HG03439 (cell line): ENCODE data around the gene PPP2R3A.

Source experiments
- ATAC-seq: cut with Tn5 transposase; IDR thresholded peaks from one replicate; pipeline ENCODE4 v1.9.1; 2021; ENCODE audit warnings: mild to moderate bottlenecking, moderate library complexity; ENCODE audit not compliant: unreplicated experiment

PPP2R3A gene

GRCh38 chr3:135970506-135971116 is 5.1 kb downstream of the PPP2R3A start:
- no peak for ATAC-seq

- ATAC-seq, result no peak
Observed at GRCh38 chr3:135973841-135974240, 8.3 kb downstream of the PPP2R3A start.

GRCh38 chr3:135975053-135975452 is 9.5 kb downstream of the PPP2R3A start:
- no peak for ATAC-seq

- no peak for ATAC-seq
Observed at GRCh38 chr3:135975536-135975935, 10.0 kb downstream of the PPP2R3A start.

GRCh38 chr3:135980343-135980742 is 14.8 kb downstream of the PPP2R3A start:
- no peak for ATAC-seq

GRCh38 chr3:135981701-135982403 is 16.3 kb downstream of the PPP2R3A start:
- no peak for ATAC-seq

- ATAC-seq, result no peak
Observed at GRCh38 chr3:135982404-135982761, 16.9 kb downstream of the PPP2R3A start.

GRCh38 chr3:135982922-135983581 is 17.5 kb downstream of the PPP2R3A start:
- ATAC-seq, result no peak

GRCh38 chr3:135987661-135988060 is 22.1 kb downstream of the PPP2R3A start:
- ATAC-seq, result no peak

- ATAC-seq, result no peak
Observed at GRCh38 chr3:135989242-135989641, 23.7 kb downstream of the PPP2R3A start.

- no peak for ATAC-seq
Observed at GRCh38 chr3:135990903-135991302, 25.4 kb downstream of the PPP2R3A start.

GRCh38 chr3:135991621-135992020 is 26.1 kb downstream of the PPP2R3A start:
- ATAC-seq, result no peak

- no peak for ATAC-seq
Observed at GRCh38 chr3:135992072-135992471, 26.5 kb downstream of the PPP2R3A start.

GRCh38 chr3:135994708-135995337 is 29.3 kb downstream of the PPP2R3A start:
- ATAC-seq, result no peak

- no peak for ATAC-seq
Observed at GRCh38 chr3:135995766-135996165, 30.2 kb downstream of the PPP2R3A start.

- ATAC-seq, result no peak
Observed at GRCh38 chr3:135997554-135998320, 32.2 kb downstream of the PPP2R3A start.

GRCh38 chr3:136008221-136008620 is 42.7 kb downstream of the PPP2R3A start:
- ATAC-seq, result no peak

GRCh38 chr3:136008732-136009470 is 43.4 kb downstream of the PPP2R3A start:
- no peak for ATAC-seq

- ATAC-seq, result no peak
Observed at GRCh38 chr3:136018876-136019275, 53.3 kb downstream of the PPP2R3A start.

- no peak for ATAC-seq
Observed at GRCh38 chr3:136021803-136022202, 56.3 kb downstream of the PPP2R3A start.
